Measurements from ENCODE around the gene RNF113B. TPM values are rescaled to one million over a fixed set of nuclear protein-coding genes. Genes with fewer than 3 reads are reported as not detected.
A peak's percentile ranks its signal among the peaks of the same experiment; 100 is the strongest.

Gene RNF113B
- total RNA-seq (not detected), polyA plus RNA-seq (not detected)
- long read RNA-seq, donor 1 = 0 reads
- long read RNA-seq, donor 2 = 0 reads
- long read RNA-seq, donor 3 = 0 reads
- long read RNA-seq, donor 4 = 0 reads

DNA sequence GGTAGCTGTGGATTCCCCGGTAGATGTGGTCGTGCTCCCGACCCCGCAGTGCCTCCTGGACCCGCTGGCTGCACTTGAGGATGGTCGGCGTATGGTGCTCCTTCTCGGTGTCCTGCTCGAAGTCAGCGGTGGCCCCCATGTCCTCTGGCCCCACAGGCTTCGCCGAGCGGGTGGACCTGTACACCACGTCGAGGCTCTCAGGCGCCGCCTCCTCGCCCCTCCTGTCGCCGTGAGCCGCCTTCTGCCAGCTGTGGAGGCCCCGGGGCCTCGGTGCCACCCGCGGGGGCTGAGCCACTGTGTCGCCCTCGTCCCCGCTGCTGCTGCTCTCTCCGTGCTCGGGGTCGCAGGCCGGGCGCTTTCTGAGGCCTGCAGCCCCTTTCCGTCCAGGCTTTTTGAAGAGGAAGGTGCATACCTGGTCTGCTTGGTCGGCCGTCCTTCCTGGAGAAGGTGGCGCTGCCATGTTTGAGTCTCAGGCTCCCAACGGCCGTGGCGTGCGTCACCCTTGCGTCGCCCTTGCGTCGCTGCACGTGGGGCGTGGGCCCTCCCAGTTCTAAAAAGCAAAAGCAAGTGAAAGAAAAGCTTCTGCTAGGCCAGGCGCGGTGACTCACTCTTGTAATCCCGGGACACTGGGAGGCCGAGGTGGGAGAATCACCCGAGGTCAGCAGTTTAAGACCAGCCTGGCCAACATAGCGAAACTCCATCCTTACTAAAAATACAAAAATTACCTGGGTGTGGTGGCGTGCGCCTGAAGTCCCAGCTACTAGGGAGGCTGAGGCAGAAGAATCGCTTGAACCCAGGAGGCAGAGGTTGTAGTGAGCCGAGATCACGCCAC, at the start of gene RNF113B:
Gene RNF113B, minus strand, starts transcription at position 493 of the 832 bp plus-strand sequence. Its CDS starts 33 bp downstream, at position 460.
- intact Hi-C loops (cut with DNase I) = no loop called here
- 96% methylated on average over 58 of the region's 58 CpGs for WGBS
- H3K27ac ChIP-seq (ENCODE audit: low read length) = no peak within 1 kb of the TSS
- H3K4me1 ChIP-seq (ENCODE audit: control insufficient read depth, insufficient read depth, low read length) = peaks cover 6% of the 10 kb centered on the region
- ATAC-seq (no peak), DNase-seq (peak in 1 of 3 donors; percentile 53)
- no peak within 1 kb of the TSS for H3K4me3 ChIP-seq (ENCODE audit: low read length)
- H3K9me3 ChIP-seq (ENCODE audit: control insufficient read depth, low read length) = no peaks in the 10 kb centered on the region
- H3K27me3 ChIP-seq (ENCODE audit: control insufficient read depth, insufficient read depth) = no peaks in the 10 kb centered on the region

DNA sequence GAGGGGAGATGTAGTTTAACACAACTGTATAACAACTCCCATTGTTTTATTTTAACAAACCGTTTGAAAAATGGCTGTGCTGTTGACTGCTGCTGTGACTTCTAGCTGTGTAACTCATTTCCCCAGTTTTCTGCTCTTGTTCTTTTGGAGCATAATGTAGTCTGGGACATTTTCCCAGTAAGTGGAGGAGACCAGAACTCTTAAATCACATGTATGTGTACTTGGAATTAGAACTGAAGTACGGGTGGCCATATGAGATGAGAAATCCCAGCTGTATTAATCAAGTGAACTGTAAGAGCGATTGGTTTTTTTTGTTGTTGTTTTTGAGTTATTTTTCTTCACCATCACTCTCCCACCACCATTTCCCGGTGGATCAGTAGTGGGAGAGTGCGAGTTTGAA, 49.4 kb upstream of the RNF113B start:
- no peak for ATAC-seq
- DNase-seq = no peak
- intact Hi-C loops (cut with DNase I) = no loop called here
- H3K27me3 ChIP-seq (ENCODE audit: control insufficient read depth, insufficient read depth) = no peaks in the 10 kb centered on the region
- H3K27ac ChIP-seq (ENCODE audit: low read length) = no peak overlapping the region
- 72% methylated on average over 5 of the region's 5 CpGs for WGBS
- no peaks in the 10 kb centered on the region for H3K4me1 ChIP-seq (ENCODE audit: control insufficient read depth, insufficient read depth, low read length)
- no peaks in the 10 kb centered on the region for H3K9me3 ChIP-seq (ENCODE audit: control insufficient read depth, low read length)
- H3K4me3 ChIP-seq (ENCODE audit: low read length) = no peak overlapping the region

DNA sequence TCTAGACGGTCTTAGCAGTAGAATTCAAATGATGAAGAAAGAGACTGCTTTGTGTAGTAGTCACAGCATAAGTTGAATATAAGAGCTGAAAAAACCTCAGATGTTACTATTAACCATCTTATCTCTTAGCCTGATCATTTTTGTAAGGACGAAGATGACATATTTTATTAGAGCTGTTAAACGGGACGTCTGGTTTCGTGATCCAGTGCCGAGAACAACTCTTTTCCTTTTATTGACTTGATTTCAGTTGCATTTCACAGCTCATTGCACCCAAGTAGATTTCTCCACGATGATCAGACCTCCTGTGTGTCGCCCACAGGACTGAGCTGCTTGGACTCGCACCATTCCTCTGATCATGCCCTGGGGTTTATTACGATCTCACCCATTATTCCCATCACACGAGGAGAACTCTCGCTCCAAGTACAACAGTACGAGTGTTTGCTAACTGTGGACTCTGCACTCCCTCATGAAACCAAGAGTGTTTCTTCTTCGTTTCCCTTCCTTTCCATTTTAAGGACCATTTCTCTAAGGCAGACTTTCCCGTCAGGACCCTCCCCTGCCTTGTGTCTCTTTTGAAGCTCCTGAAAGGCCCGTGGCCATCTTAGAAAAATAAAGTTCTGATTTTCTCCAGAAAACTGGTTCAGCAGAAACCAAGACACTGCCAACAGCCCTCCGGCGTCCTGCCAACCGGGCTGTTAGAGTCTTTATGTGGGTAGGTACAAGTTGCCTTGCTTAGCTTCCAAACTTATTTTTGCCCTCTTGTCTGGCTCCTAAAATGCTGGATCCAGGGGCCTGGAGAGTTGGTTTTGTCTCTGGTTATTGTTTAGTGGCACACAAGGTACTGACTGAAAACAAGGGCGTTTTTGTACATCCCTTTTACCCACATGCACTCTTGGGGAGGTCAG, 48.2 kb upstream of the RNF113B start:
- WGBS = 95% methylated on average over 20 of the region's 20 CpGs
- Histone ChIP-seq H3K4me1 (ENCODE audit: control insufficient read depth, insufficient read depth, low read length) (no peaks in the 10 kb centered on the region), H3K27ac (ENCODE audit: low read length) (no peak overlapping the region), H3K9me3 (ENCODE audit: control insufficient read depth, low read length) (no peaks in the 10 kb centered on the region), H3K27me3 (ENCODE audit: control insufficient read depth, insufficient read depth) (no peaks in the 10 kb centered on the region), H3K4me3 (ENCODE audit: low read length) (no peak overlapping the region)
- DNase-seq (no peak), ATAC-seq (no peak)
- intact Hi-C loops (cut with DNase I) = no loop called here

DNA sequence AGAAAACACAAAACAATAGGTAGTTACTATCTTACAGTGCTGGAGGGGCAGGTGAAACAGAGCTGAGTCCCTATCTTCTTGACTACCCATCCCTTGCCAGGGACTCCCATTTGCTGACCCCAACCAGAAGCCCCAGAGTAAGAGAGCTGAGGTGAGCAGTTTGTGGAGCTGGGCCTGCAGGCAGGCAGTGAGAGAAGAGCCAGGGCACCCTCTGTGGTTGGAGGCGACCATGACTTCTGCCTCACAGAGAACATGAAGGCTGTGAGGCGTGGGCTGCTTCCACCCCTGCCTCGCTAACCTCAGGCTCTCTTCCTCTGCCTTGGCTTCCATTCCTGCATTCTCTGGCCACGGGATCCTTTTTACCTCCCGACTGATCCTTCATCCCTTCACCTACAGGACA, 47.5 kb upstream of the RNF113B start:
- H3K9me3 ChIP-seq (ENCODE audit: control insufficient read depth, low read length) = no peaks in the 10 kb centered on the region
- WGBS = 94% methylated on average over 5 of the region's 5 CpGs
- intact Hi-C loops (cut with DNase I) = no loop called here
- no peaks in the 10 kb centered on the region for H3K4me1 ChIP-seq (ENCODE audit: control insufficient read depth, insufficient read depth, low read length)
- no peaks in the 10 kb centered on the region for H3K27me3 ChIP-seq (ENCODE audit: control insufficient read depth, insufficient read depth)
- ATAC-seq (no peak), DNase-seq (no peak)
- no peak overlapping the region for H3K27ac ChIP-seq (ENCODE audit: low read length)
- no peak overlapping the region for H3K4me3 ChIP-seq (ENCODE audit: low read length)

DNA sequence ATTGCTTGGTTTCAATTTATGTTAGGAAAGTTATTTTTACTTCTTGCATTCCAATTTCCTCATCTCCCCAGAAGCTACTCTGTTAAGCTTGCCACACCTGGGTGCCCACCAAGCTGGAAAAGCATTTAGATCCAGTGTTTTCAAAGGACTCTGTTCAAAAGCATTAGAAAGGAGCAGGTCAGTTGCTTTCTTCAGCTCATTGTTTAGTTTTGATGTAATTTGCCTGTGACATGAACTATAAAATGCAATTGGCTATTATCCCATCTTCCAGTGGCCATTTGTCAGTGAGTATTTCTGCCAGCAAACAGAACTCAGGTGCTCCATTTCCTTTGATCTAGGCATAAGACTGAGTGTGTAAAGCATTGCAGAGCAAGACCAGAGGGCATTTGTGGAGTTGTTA, 46.7 kb upstream of the RNF113B start:
- H3K4me3 ChIP-seq (ENCODE audit: low read length) = no peak overlapping the region
- H3K4me1 ChIP-seq (ENCODE audit: control insufficient read depth, insufficient read depth, low read length) = no peaks in the 10 kb centered on the region
- no peaks in the 10 kb centered on the region for H3K9me3 ChIP-seq (ENCODE audit: control insufficient read depth, low read length)
- ATAC-seq (no peak), DNase-seq (no peak)
- no peaks in the 10 kb centered on the region for H3K27me3 ChIP-seq (ENCODE audit: control insufficient read depth, insufficient read depth)
- no peak overlapping the region for H3K27ac ChIP-seq (ENCODE audit: low read length)
- intact Hi-C loops (cut with DNase I) = no loop called here

DNA sequence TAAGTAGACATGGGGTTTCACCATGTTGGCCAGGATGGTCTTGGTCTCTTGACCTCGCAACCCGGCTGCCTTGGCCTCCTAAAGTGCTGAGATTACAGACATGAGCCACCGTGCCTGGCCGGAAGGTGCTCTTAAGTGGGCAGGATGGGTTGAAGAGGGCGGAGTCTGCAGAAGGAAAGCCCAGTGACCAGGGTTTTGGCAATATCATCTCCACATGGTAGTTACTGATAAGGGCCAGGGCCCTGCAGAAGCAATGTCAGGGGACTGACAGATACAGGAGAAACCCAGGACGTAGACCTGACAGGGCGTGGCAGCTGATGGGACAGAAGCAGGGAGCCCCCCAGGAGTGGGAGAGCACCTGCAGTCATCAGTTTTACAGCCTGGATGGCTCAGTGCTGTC, 45.7 kb upstream of the RNF113B start:
- H3K9me3 ChIP-seq (ENCODE audit: control insufficient read depth, low read length) = no peaks in the 10 kb centered on the region
- intact Hi-C loops (cut with DNase I) = no loop called here
- whole genome bisulfite sequencing = 89% methylated on average over 7 of the region's 7 CpGs
- no peaks in the 10 kb centered on the region for H3K4me1 ChIP-seq (ENCODE audit: control insufficient read depth, insufficient read depth, low read length)
- H3K27ac ChIP-seq (ENCODE audit: low read length) = no peak overlapping the region
- ATAC-seq (no peak), DNase-seq (no peak)
- H3K4me3 ChIP-seq (ENCODE audit: low read length) = no peak overlapping the region
- H3K27me3 ChIP-seq (ENCODE audit: control insufficient read depth, insufficient read depth) = no peaks in the 10 kb centered on the region

DNA sequence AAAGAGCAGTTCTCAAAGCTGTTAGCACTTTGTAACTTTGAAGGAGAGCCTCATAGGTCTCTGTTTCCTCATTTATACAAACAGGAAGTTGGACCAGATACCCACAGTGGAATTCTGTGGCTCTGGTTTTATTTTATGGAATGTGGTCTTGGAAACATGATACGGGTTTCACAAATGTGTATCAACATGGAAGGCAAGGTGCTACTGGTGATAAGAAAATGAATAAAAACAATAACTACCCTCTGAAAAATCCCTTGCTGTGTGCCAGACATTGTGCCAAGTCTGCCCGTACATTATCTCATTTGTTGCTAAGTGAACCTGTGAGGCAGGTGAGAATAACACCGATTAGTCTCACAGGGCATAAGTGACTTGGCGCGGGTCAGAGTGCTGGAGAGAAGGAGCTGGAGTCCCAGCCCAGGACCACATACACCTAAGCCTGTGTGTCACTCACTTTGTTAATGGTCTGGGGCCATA, 45.0 kb upstream of the RNF113B start:
- intact Hi-C loops (cut with DNase I) = no loop called here
- Histone ChIP-seq H3K27ac (ENCODE audit: low read length) (no peak overlapping the region), H3K9me3 (ENCODE audit: control insufficient read depth, low read length) (no peaks in the 10 kb centered on the region), H3K4me1 (ENCODE audit: control insufficient read depth, insufficient read depth, low read length) (no peaks in the 10 kb centered on the region), H3K27me3 (ENCODE audit: control insufficient read depth, insufficient read depth) (no peaks in the 10 kb centered on the region), H3K4me3 (ENCODE audit: low read length) (no peak overlapping the region)
- DNase-seq (no peak), ATAC-seq (peak in 1 of 2 donors; percentile 25)
- WGBS = 64% methylated on average over 5 of the region's 5 CpGs

DNA sequence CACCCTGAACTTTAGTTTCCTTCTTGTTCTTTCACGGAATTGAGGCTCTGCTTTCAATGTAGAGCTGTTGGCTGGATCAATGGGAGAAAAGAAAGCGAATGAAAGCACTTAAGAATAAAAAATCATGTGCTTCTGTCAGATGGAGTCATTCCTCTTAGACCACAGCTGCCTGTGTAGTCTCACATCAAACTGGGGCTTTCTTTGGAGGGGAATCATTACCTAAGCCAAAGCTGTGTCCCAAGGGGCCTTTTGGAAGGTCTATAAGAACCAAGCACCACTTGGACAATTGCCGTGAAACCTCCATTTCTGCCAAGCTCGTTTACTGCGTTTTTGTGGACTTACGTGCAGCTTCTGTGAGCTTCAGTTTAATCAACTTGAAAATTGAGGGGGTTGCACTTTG, 44.2 kb upstream of the RNF113B start:
- H3K4me3 ChIP-seq (ENCODE audit: low read length) = no peak overlapping the region
- H3K4me1 ChIP-seq (ENCODE audit: control insufficient read depth, insufficient read depth, low read length) = no peaks in the 10 kb centered on the region
- no peaks in the 10 kb centered on the region for H3K27me3 ChIP-seq (ENCODE audit: control insufficient read depth, insufficient read depth)
- no peak for DNase-seq
- intact Hi-C loops (cut with DNase I) = no loop called here
- no peaks in the 10 kb centered on the region for H3K9me3 ChIP-seq (ENCODE audit: control insufficient read depth, low read length)
- no peak overlapping the region for H3K27ac ChIP-seq (ENCODE audit: low read length)
- WGBS = 63% methylated on average over 6 of the region's 6 CpGs
- no peak for ATAC-seq

DNA sequence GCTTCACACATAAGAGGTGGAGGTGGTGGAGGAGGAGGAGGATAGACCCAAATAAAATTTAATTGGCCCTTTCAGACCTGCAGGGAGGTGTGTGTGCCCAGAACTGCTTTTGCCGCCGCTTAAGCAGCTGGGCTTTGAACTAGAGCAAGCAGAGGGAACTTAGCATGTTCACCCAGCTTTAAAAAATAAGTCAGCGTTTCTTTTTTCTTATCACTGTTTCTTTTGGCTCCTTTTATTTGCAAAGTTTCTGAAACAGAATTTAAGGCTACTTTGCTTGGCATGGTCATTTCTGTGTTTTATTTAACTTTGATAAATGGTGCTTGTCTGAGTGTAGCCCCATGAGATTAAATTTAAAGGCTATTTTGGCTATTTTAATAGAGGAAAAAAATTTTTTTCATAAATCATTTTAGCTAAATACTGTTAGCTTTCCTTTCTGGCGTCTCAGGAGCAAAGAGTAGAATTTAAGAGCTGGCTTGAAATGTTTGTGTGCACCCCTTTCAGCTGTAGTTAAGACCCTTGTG, 43.3 kb upstream of the RNF113B start:
- peak in 1 of 3 donors; percentile 57 for DNase-seq
- H3K4me1 ChIP-seq (ENCODE audit: control insufficient read depth, insufficient read depth, low read length) = no peaks in the 10 kb centered on the region
- intact Hi-C loops (cut with DNase I) = no loop called here
- H3K27ac ChIP-seq (ENCODE audit: low read length) = no peak overlapping the region
- no peaks in the 10 kb centered on the region for H3K9me3 ChIP-seq (ENCODE audit: control insufficient read depth, low read length)
- peak; percentile 59 to 75 for ATAC-seq
- H3K4me3 ChIP-seq (ENCODE audit: low read length) = no peak overlapping the region
- H3K27me3 ChIP-seq (ENCODE audit: control insufficient read depth, insufficient read depth) = no peaks in the 10 kb centered on the region
- 54% methylated on average over 4 of the region's 4 CpGs for WGBS

DNA sequence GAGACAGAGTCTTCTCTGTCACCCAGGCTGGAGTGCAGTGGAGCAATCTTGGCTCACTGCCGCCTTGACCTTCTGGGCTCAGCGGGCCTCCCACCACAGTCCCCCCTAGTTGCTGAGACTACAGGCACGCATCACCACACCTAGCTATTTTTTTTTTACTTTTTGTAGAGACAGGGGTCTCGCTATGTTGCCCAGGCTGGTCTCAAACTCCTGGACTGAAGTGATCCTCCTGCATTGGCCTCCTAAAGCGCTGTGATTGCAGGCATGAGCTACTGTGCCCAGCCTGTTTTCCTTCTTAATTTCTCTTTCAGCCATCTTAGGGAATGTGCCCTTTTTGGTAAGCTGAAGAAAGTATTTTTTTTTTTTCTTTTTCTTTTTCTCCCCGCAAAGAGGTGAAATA, 42.6 kb upstream of the RNF113B start:
- no peak overlapping the region for H3K27ac ChIP-seq (ENCODE audit: low read length)

DNA sequence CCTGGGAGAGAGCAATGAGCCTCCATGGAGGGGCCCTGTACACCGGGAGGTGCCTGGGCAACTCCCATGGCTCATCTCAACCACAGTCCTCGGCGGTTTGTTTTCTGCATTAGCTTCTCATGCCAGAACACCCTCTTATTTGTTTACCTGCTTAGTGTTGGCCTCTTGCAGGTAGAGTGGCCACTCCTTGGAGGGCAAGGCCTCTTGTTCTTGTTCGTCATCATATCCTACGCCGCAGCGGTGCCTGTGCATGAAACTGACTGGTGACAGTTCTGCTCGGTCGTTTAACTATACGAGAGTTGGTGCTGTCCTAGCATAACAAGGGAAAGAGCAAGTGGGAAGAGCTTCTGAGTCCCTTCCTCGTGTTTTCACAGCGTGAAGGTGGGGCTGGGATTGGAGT, 40.5 kb upstream of the RNF113B start:
- 93% methylated on average over 12 of the region's 12 CpGs for WGBS
- intact Hi-C loops (cut with DNase I) = no loop called here
- no peak for ATAC-seq

More for the DNA sequence above, 42.6 kb upstream of the RNF113B start:
- intact Hi-C loops (cut with DNase I) = no loop called here
- Histone ChIP-seq H3K9me3 (ENCODE audit: control insufficient read depth, low read length) (no peaks in the 10 kb centered on the region), H3K27me3 (ENCODE audit: control insufficient read depth, insufficient read depth) (no peaks in the 10 kb centered on the region), H3K4me3 (ENCODE audit: low read length) (no peak overlapping the region), H3K4me1 (ENCODE audit: control insufficient read depth, insufficient read depth, low read length) (no peaks in the 10 kb centered on the region)
- DNase-seq (no peak), ATAC-seq (no peak)
- 92% methylated on average over 6 of the region's 6 CpGs for WGBS

More for the DNA sequence above, 40.5 kb upstream of the RNF113B start:
- Histone ChIP-seq H3K27ac (ENCODE audit: low read length) (no peak overlapping the region), H3K9me3 (ENCODE audit: control insufficient read depth, low read length) (no peaks in the 10 kb centered on the region), H3K27me3 (ENCODE audit: control insufficient read depth, insufficient read depth) (no peaks in the 10 kb centered on the region), H3K4me3 (ENCODE audit: low read length) (no peak overlapping the region), H3K4me1 (ENCODE audit: control insufficient read depth, insufficient read depth, low read length) (no peaks in the 10 kb centered on the region)
- no peak for DNase-seq
